IMR-90 (cell line): ENCODE data around the gene ACVR1. TPM values are rescaled to one million over a fixed set of nuclear protein-coding genes. Genes with fewer than 3 reads are reported as not detected.

Source experiments
- ATAC-seq: fragments of 200-7000 bp; cut with Tn5 transposase; 2 replicates; pipeline ENCODE4 v1.9.1; 2020; ENCODE audit warnings: low read depth, mild to moderate bottlenecking, moderate library complexity
- BruUV-seq: library from RNA; stranded (reverse); fragments of 400-500 nt; replicated peaks from 2 replicates; lab custom pipeline; 2021; lab: Mats Ljungman, UMichigan
- CTCF ChIA-PET: fragments of 300-600 bp; formaldehyde crosslinking; extraction: SDS; loops from one replicate; lab custom pipeline; 2021; ENCODE audit warnings: antibody characterized with exemption; lab: Yijun Ruan, JAX
- POLR2A ChIA-PET: fragments of 300-600 bp; sonication (Branson Sonifier 250); formaldehyde crosslinking; loops from one replicate; lab custom pipeline; 2022; ENCODE audit warnings: antibody characterized with exemption; ENCODE audit not compliant: unreplicated experiment; lab: Charles Lee
- DNase-seq: peaks from one replicate; pipeline ENCODE4 v3.0.0; 2013
- H2AFZ ChIP-seq: replicated peaks from 2 replicates; pipeline ENCODE3; 2013; ENCODE audit warnings: low read length, mild to moderate bottlenecking; ENCODE audit not compliant: poor library complexity
- H2AK5ac ChIP-seq: 2 replicates; pipeline ENCODE4 v1.6.1; 2013; ENCODE audit warnings: low read depth, low read length, inconsistent platforms
- H2AK9ac ChIP-seq: replicated peaks from 2 replicates; pipeline ENCODE3; 2013; ENCODE audit warnings: mild to moderate bottlenecking, low read depth, low read length, moderate library complexity; ENCODE audit not compliant: poor library complexity
- H2BK120ac ChIP-seq: 2 replicates; pipeline ENCODE4 v1.6.1; 2013; ENCODE audit warnings: low read depth, low read length, inconsistent platforms
- H2BK15ac ChIP-seq: 3 replicates; pipeline ENCODE4 v1.6.1; 2013; ENCODE audit warnings: low read depth, low read length, inconsistent platforms
- H2BK20ac ChIP-seq: 2 replicates; pipeline ENCODE4 v1.6.1; 2013; ENCODE audit warnings: low read depth, mild to moderate bottlenecking, inconsistent platforms, low read length, moderate library complexity
- H2BK5ac ChIP-seq: 2 replicates; pipeline ENCODE4 v1.6.1; 2013; ENCODE audit warnings: mild to moderate bottlenecking, low read depth, low read length, inconsistent platforms; ENCODE audit not compliant: poor library complexity, severe bottlenecking
- H3K14ac ChIP-seq: replicated peaks from 2 replicates; pipeline ENCODE4 v1.6.1; 2013; ENCODE audit warnings: low read depth, low read length, inconsistent platforms
- H3K18ac ChIP-seq: 2 replicates; pipeline ENCODE4 v1.6.1; 2013; ENCODE audit warnings: low read depth, low read length, control low read depth
- H3K23ac ChIP-seq: 2 replicates; pipeline ENCODE4 v1.6.1; 2013; ENCODE audit warnings: low read depth, low read length, inconsistent platforms
- H3K27ac ChIP-seq: 2 replicates; pipeline ENCODE4 v1.5.1; 2013; ENCODE audit warnings: mild to moderate bottlenecking, control low read depth, low read length; ENCODE audit not compliant: insufficient read depth
- H3K27me3 ChIP-seq: 2 replicates; pipeline ENCODE4 v1.6.1; 2013; ENCODE audit warnings: low read length; ENCODE audit not compliant: control insufficient read depth, insufficient read depth
- H3K36me3 ChIP-seq: 2 replicates; pipeline ENCODE4 v1.6.1; 2013; ENCODE audit warnings: low read length, mixed read lengths; ENCODE audit not compliant: control insufficient read depth, insufficient read depth
- H3K4ac ChIP-seq: 2 replicates; pipeline ENCODE4 v1.6.1; 2013; ENCODE audit warnings: low read depth, low read length, inconsistent platforms
- H3K4me1 ChIP-seq: 2 replicates; pipeline ENCODE4 v1.6.1; 2013; ENCODE audit warnings: low read length, mixed read lengths; ENCODE audit not compliant: control insufficient read depth, insufficient read depth
- H3K4me2 ChIP-seq: 2 replicates; pipeline ENCODE4 v1.6.1; 2013; ENCODE audit warnings: low read depth, mild to moderate bottlenecking, control low read depth, low read length, moderate library complexity
- H3K4me3 ChIP-seq: 2 replicates; pipeline ENCODE4 v1.5.1; 2013; ENCODE audit warnings: low read depth, mild to moderate bottlenecking, control low read depth, low read length, moderate library complexity; ENCODE audit not compliant: insufficient read depth
- H3K56ac ChIP-seq: 2 replicates; pipeline ENCODE4 v1.6.1; 2013; ENCODE audit warnings: low read length, inconsistent platforms; ENCODE audit not compliant: insufficient read depth; ENCODE audit errors: extremely low read depth
- H3K79me1 ChIP-seq, 2 experiments: 2 replicates each; pipeline ENCODE4 v1.6.1; 2013; ENCODE audit warnings: low read length in 2 of 2, inconsistent platforms in 1 of 2, low read depth in 1 of 2
- H3K9ac ChIP-seq: 2 replicates; pipeline ENCODE4 v1.6.1; 2013; ENCODE audit warnings: low read depth, low read length, control low read depth
- H3K9me1 ChIP-seq: 2 replicates; pipeline ENCODE4 v1.6.1; 2013; ENCODE audit warnings: low read length, inconsistent platforms; ENCODE audit not compliant: insufficient read depth
- H3K9me3 ChIP-seq: 2 replicates; pipeline ENCODE4 v1.6.1; 2013; ENCODE audit warnings: low read length; ENCODE audit not compliant: control insufficient read depth, insufficient read depth
- H4K20me1 ChIP-seq: 2 replicates; pipeline ENCODE4 v1.6.1; 2013; ENCODE audit warnings: low read length, inconsistent platforms; ENCODE audit not compliant: insufficient read depth
- H4K5ac ChIP-seq: 2 replicates; pipeline ENCODE4 v1.6.1; 2013; ENCODE audit warnings: mild to moderate bottlenecking, low read depth, low read length, control low read depth
- H4K8ac ChIP-seq, 2 experiments: 2 replicates each; pipeline ENCODE4 v1.6.1; 2013; ENCODE audit warnings: low read depth in 2 of 2, low read length in 2 of 2, control low read depth in 1 of 2, inconsistent platforms in 1 of 2
- H4K91ac ChIP-seq: 2 replicates; pipeline ENCODE4 v1.6.1; 2013; ENCODE audit warnings: low read depth, low read length, inconsistent platforms; ENCODE audit not compliant: insufficient read depth
- CHD1 ChIP-seq: IDR thresholded peaks from 2 replicates; pipeline ENCODE4 v1.6.1; 2012; ENCODE audit warnings: low read depth, low read length, improper control_type of control experiment
- WGBS, 2 experiments: methylation state at CpG; one replicate each; pipeline versions ENCODE4 v1.1.5 to v1.1.7; 2013; ENCODE audit warnings: missing lambda C conversion rate in 2 of 2; ENCODE audit not compliant: insufficient read length in 1 of 2; ENCODE audit errors: extremely low coverage in 2 of 2; 5-methylcytosine and 5-hydroxymethylcytosine counted together
- dilution Hi-C: fragments of 300-500 bp; cut with HindIII; formaldehyde crosslinking; loops from one replicate; pipeline ENCODE4 v1.14.3; 2018; ENCODE audit warnings: low sequenced_read_pairs; ENCODE audit not compliant: unreplicated experiment
- in situ Hi-C: fragments of 300-500 bp; cut with MboI; formaldehyde crosslinking; loops from 3 replicates; pipeline ENCODE4 v1.14.3; 2019; ENCODE audit warnings: low sequenced_read_pairs, inconsistent platforms, mixed read lengths
- intact Hi-C: fragments of 100-400 bp; cut with micrococcal nuclease; formaldehyde crosslinking; loops from 2 replicates; pipeline ENCODE4 v1.10.0; 2022
- polyA plus RNA-seq, 3 experiments: library from polyadenylated mRNA; depleted of rRNA; stranded (reverse); fragments of >200 nt; gene quantifications; 2 replicates each; pipeline ENCODE4 v1.2.3, GENCODE V29; 2012; ENCODE audit warnings: low replicate concordance in 1 of 3
- total RNA-seq: library from RNA; depleted of rRNA; stranded (reverse); fragments of >200 nt; gene quantifications from 2 replicates; pipeline ENCODE4 v1.2.3, GENCODE V29; 2012

Gene ACVR1
- total and polyA plus RNA-seq, 2 of the 4 experiments (the other 2 are of a cell fraction) = 21.1 to 40.8 TPM

DNA sequence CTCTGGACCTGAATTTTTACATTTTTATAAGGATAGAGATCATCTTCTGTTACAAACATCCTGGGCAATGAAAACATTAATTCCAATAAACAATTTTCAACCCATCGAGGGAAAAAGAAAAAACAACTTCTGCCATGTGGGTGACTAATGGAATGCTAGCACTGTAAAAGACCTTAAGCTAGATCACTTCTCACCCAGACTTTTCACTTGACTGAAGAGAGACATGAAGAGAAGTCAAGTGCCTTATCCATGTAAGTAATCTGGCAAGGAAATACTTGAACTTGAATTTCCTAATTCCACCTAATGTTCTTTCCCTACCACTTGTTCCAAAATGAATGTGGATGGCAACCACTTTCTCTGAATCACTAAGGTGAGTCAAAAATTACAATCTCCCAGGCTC lies 149.2 kb downstream of the ACVR1 start:
- Histone ChIP-seq H3K4ac (no peak overlapping the region), H2BK20ac (no peak overlapping the region), H2BK120ac (no peak overlapping the region), H3K27me3 (no peaks in the 10 kb centered on the region), H2BK15ac (no peak overlapping the region), H3K14ac (no peak overlapping the region), H3K4me2 (no peak overlapping the region), H3K79me1 (peaks cover 2% of the 10 kb centered on the region in 2 experiments; a peak in 2 of 4 replicates), H3K9me1 (no peaks in the 10 kb centered on the region), H3K56ac (no peak overlapping the region), H3K18ac (no peak overlapping the region), H3K27ac (no peak overlapping the region), H3K36me3 (no peaks in the 10 kb centered on the region), H3K4me3 (no peak overlapping the region), H4K91ac (no peak overlapping the region), H3K9ac (no peak overlapping the region), H2AK9ac (no peak overlapping the region), H3K9me3 (peaks cover 3% of the 10 kb centered on the region), H4K8ac (no peak overlapping the region), H3K23ac (no peak overlapping the region), H2AK5ac (no peak overlapping the region), H2BK5ac (no peak overlapping the region), H2AFZ (no peak overlapping the region), H4K20me1 (no peaks in the 10 kb centered on the region), H4K5ac (no peak overlapping the region), H3K4me1 (no peaks in the 10 kb centered on the region)
- TF ChIP-seq CHD1 = no peak
- ChIA-PET CTCF (no interaction called here), POLR2A (no interaction called here)
- intact Hi-C loops (no loop called here), dilution Hi-C loops (no loop called here), in situ Hi-C loops (no loop called here)
- ATAC-seq (no peak; the same call in 1 of the 2 replicates), DNase-seq (no peak)
- BruUV-seq = no TSS peak
- WGBS, 2 experiments = no CpG with 5 or more reads among the region's 1 CpG
